Neuronal stem cell (in vitro differentiated cells): ENCODE measurements around the gene SMAD3.
"Not testable (repeated sequence)": the region's sequence is repeated elsewhere in the genome, so short reads cannot be mapped to it uniquely, and the experiment has no call there.

Experiments used
- DNase-seq: peaks from one replicate; pipeline ENCODE4 v3.0.0-alpha.2; 2013; ENCODE audit warnings: low spot score
- H2AFZ ChIP-seq: one replicate; pipeline ENCODE4 v1.6.1; 2013; ENCODE audit warnings: mild to moderate bottlenecking, low read length, inconsistent platforms
- H2AK5ac ChIP-seq: 2 replicates; pipeline ENCODE4 v1.6.1; 2013; ENCODE audit warnings: low read depth, mild to moderate bottlenecking, inconsistent platforms, low read length, moderate library complexity, mixed read lengths
- H2BK120ac ChIP-seq: 2 replicates; pipeline ENCODE4 v1.6.1; 2013; ENCODE audit warnings: low read depth, mild to moderate bottlenecking, inconsistent platforms, low read length, moderate library complexity, mixed read lengths
- H2BK12ac ChIP-seq: one replicate; pipeline ENCODE4 v1.6.1; 2013; ENCODE audit warnings: low read length, inconsistent platforms
- H2BK15ac ChIP-seq: 2 replicates; pipeline ENCODE4 v1.6.1; 2013; ENCODE audit warnings: mild to moderate bottlenecking, low read length, inconsistent platforms, mixed read lengths
- H2BK5ac ChIP-seq: one replicate; pipeline ENCODE4 v1.6.1; 2013; ENCODE audit warnings: inconsistent platforms, mild to moderate bottlenecking, low read length, moderate library complexity
- H3K14ac ChIP-seq: one replicate; pipeline ENCODE4 v1.6.1; 2013; ENCODE audit warnings: low read length, inconsistent platforms
- H3K18ac ChIP-seq: 2 replicates; pipeline ENCODE4 v1.6.1; 2013; ENCODE audit warnings: low read length, inconsistent platforms
- H3K23ac ChIP-seq: 2 replicates; pipeline ENCODE4 v1.6.1; 2013; ENCODE audit warnings: low read depth, mild to moderate bottlenecking, mixed read lengths, low read length, inconsistent platforms; ENCODE audit not compliant: poor library complexity
- H3K27ac ChIP-seq: replicated peaks from 3 replicates; pipeline ENCODE4 v1.5.1; 2013; ENCODE audit warnings: low read length, inconsistent platforms
- H3K27me3 ChIP-seq, 3 experiments: 2 replicates each; pipeline ENCODE4 v1.6.1; 2013; ENCODE audit warnings: low read length in 3 of 3, mild to moderate bottlenecking in 2 of 3, inconsistent platforms in 1 of 3, low read depth in 1 of 3, mixed read lengths in 1 of 3, moderate library complexity in 1 of 3; ENCODE audit not compliant: control insufficient read depth in 3 of 3, insufficient read depth in 3 of 3
- H3K36me3 ChIP-seq, 2 donors: replicated peaks in 1 of 2; 2 replicates each; pipeline ENCODE4 v1.6.1; 2013; ENCODE audit warnings: low read length in 2 of 2; ENCODE audit not compliant: control insufficient read depth in 2 of 2, insufficient read depth in 2 of 2
- H3K4ac ChIP-seq: 2 replicates; pipeline ENCODE4 v1.6.1; 2013; ENCODE audit warnings: inconsistent platforms, mild to moderate bottlenecking, low read length, moderate library complexity
- H3K4me1 ChIP-seq, 2 donors: 1 replicate in 1 of 2; 2 replicates in 1 of 2; pipeline ENCODE4 v1.6.1; 2013; ENCODE audit warnings: low read length in 2 of 2, low read depth in 1 of 2; ENCODE audit not compliant: control insufficient read depth in 2 of 2, insufficient read depth in 1 of 2
- H3K4me2 ChIP-seq: one replicate; pipeline ENCODE4 v1.6.1; 2013; ENCODE audit warnings: mild to moderate bottlenecking, low read length, inconsistent platforms; ENCODE audit not compliant: insufficient read depth, poor library complexity, severe bottlenecking
- H3K4me3 ChIP-seq, 2 donors: 2 replicates each; pipeline ENCODE4 v1.5.1; 2013; ENCODE audit warnings: low read length in 2 of 2, mild to moderate bottlenecking in 2 of 2, inconsistent platforms in 1 of 2, moderate library complexity in 1 of 2
- H3K79me1 ChIP-seq: one replicate; pipeline ENCODE4 v1.6.1; 2013; ENCODE audit warnings: low read depth, mild to moderate bottlenecking, inconsistent platforms, low read length, moderate library complexity
- H3K9ac ChIP-seq: one replicate; pipeline ENCODE4 v1.6.1; 2013; ENCODE audit warnings: mild to moderate bottlenecking, low read depth, low read length, inconsistent platforms; ENCODE audit not compliant: poor library complexity
- H3K9me3 ChIP-seq, 2 donors: replicated peaks in 1 of 2; 2 replicates each; pipeline versions ENCODE3 to v1.6.1; 2013; ENCODE audit warnings: low read length in 2 of 2, mild to moderate bottlenecking in 2 of 2, inconsistent platforms in 1 of 2, low read depth in 1 of 2, mixed read lengths in 1 of 2, moderate library complexity in 1 of 2; ENCODE audit not compliant: control insufficient read depth in 2 of 2, insufficient read depth in 1 of 2
- H4K8ac ChIP-seq: one replicate; pipeline ENCODE4 v1.6.1; 2013; ENCODE audit warnings: low read depth, mild to moderate bottlenecking, inconsistent platforms, low read length, moderate library complexity
- H4K91ac ChIP-seq: one replicate; pipeline ENCODE4 v1.6.1; 2013; ENCODE audit warnings: low read length, low read depth, mild to moderate bottlenecking, inconsistent platforms; ENCODE audit not compliant: poor library complexity
- WGBS, 2 donors: extraction: QIAGEN DNeasy Blood & Tissue Kit; methylation state at CpG; one replicate each; pipeline ENCODE4 v1.1.7; 2013; ENCODE audit warnings: missing lambda C conversion rate in 2 of 2, mixed read lengths in 1 of 2; ENCODE audit not compliant: insufficient read length in 2 of 2, insufficient replicate concordance in 1 of 2; ENCODE audit errors: extremely low coverage in 2 of 2; 5-methylcytosine and 5-hydroxymethylcytosine counted together

Gene SMAD3

GRCh38 chr15:67149773-67150022 is 84.3 kb downstream of the SMAD3 start:
- H3K4ac ChIP-seq, result no peak overlapping the region
- no peak for DNase-seq
- H3K18ac ChIP-seq, result no peak overlapping the region
- peaks cover 8% of the 10 kb centered on the region for H3K79me1 ChIP-seq
- H3K4me2 ChIP-seq, result no peak overlapping the region
- no peak overlapping the region for H2BK15ac ChIP-seq
- H3K23ac ChIP-seq, result no peak overlapping the region
- H3K9ac ChIP-seq, result no peak overlapping the region
- H3K27me3 ChIP-seq, result no peaks in the 10 kb centered on the region
- H3K27ac ChIP-seq, result peak overlapping the region; percentile 87
- peaks cover 40 to 55% of the 10 kb centered on the region in 2 donors for H3K4me1 ChIP-seq
- no peak overlapping the region for H4K8ac ChIP-seq
- no peak overlapping the region for H2AFZ ChIP-seq
- no peak overlapping the region for H3K14ac ChIP-seq
- H2BK120ac ChIP-seq, result no peak overlapping the region
- H3K4me3 ChIP-seq, result no peak overlapping the region
- H2BK12ac ChIP-seq, result no peak overlapping the region
- H3K36me3 ChIP-seq, result peaks cover 0 to 21% of the 10 kb centered on the region in 2 donors
- WGBS, 2 donors, result no CpG with 5 or more reads among the region's 1 CpG
- H2BK5ac ChIP-seq, result no peak overlapping the region
- H3K9me3 ChIP-seq, result no peaks in the 10 kb centered on the region
- no peak overlapping the region for H2AK5ac ChIP-seq
- no peak overlapping the region for H4K91ac ChIP-seq

DNA sequence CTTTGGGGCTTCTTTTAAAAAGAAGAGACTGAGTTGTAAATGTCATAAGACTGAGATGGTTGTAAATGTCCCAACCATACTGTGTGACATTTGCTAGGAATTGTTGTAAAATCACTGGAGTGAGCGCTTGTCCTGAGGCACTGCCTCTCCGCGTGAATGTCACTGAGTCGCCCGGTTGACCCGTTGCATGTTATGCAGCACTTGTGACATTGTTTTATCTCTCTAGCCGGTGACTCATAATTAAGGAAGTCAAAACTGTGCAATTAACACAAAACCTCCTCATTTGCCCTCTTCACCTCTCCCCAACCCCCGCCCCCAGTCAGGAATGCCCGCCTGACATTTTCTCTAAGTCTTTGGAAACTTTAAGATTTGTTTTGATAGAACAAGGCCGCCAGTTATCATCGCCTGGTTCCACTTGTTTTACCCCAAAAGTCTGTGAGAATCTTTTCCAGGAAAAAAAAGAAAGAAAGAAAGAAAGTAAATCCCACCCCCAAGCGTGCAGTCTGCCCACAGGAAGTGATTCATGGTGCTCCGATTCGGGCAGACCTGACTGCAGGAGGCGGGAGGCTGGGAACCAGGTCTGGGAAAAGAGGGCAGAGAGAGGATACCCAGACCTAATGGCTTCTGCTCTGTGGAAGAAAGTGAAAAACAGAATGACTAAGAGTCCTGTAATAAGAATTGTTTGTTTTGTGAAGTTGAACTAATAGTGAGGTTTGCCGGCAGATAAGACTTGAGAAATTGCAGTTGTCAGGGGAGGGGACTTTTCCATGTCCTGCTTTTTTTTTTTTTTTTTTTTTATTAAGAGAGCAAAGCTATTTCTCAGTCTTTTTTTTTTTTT is 84.8 kb downstream of the SMAD3 start:
- peak overlapping the region; percentile 87 for H3K27ac ChIP-seq
- peaks cover 38 to 50% of the 10 kb centered on the region in 2 donors for H3K4me1 ChIP-seq
- no peak overlapping the region for H2AK5ac ChIP-seq
- no peak overlapping the region for H2BK5ac ChIP-seq
- H2BK15ac ChIP-seq, result no peak overlapping the region
- peak; percentile 45 for DNase-seq
- peaks cover 7% of the 10 kb centered on the region for H3K79me1 ChIP-seq
- no peak overlapping the region for H3K9ac ChIP-seq
- H3K27me3 ChIP-seq, result no peaks in the 10 kb centered on the region
- no peak overlapping the region for H3K14ac ChIP-seq
- H4K91ac ChIP-seq, result no peak overlapping the region
- H3K23ac ChIP-seq, result no peak overlapping the region
- H2BK12ac ChIP-seq, result no peak overlapping the region
- H2BK120ac ChIP-seq, result no peak overlapping the region
- peak overlapping the region; percentile 28 for H2AFZ ChIP-seq
- H3K18ac ChIP-seq, result no peak overlapping the region
- peaks cover 0 to 27% of the 10 kb centered on the region in 2 donors for H3K36me3 ChIP-seq
- H3K4ac ChIP-seq, result no peak overlapping the region
- H4K8ac ChIP-seq, result no peak overlapping the region
- H3K4me3 ChIP-seq, result peak overlapping the region in 1 of 2 donors; percentile 30
- no peaks in the 10 kb centered on the region for H3K9me3 ChIP-seq
- no peak overlapping the region for H3K4me2 ChIP-seq
- no CpG with 5 or more reads among the region's 16 CpGs for WGBS, 2 donors

DNA sequence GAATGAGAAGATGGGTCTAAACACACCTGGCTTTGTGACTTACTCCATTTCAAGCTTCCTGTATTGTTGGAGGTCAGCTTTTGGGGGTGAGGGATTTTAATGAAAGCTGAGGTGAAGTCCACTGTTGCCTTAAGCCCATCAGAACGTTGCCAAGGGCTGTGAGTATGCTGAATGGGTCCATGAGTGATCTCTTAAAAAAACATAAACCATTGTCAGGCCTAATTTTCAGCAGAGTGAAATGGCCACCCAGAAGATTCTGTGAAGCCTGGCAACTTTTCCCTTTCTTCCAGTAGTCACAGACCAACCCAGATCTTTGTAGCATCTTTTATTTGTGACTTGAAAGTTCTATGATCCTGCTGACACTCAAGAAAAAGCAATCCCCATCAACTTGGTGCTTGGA is 87.0 kb downstream of the SMAD3 start:
- Histone ChIP-seq H3K4me2 (no peak overlapping the region), H3K4me3 (no peak overlapping the region), H2BK12ac (no peak overlapping the region), H3K18ac (no peak overlapping the region), H3K9ac (no peak overlapping the region), H4K8ac (no peak overlapping the region), H3K23ac (no peak overlapping the region), H3K27me3 (no peaks in the 10 kb centered on the region), H4K91ac (no peak overlapping the region), H2AFZ (no peak overlapping the region), H3K27ac (no peak overlapping the region), H3K4ac (no peak overlapping the region), H2AK5ac (no peak overlapping the region), H2BK5ac (no peak overlapping the region), H2BK120ac (no peak overlapping the region), H3K36me3 (peaks cover 0 to 37% of the 10 kb centered on the region in 2 donors), H3K9me3 (peaks cover 3% of the 10 kb centered on the region in 2 donors), H2BK15ac (no peak overlapping the region), H3K14ac (no peak overlapping the region), H3K79me1 (peaks cover 7% of the 10 kb centered on the region), H3K4me1 (peaks cover 22 to 29% of the 10 kb centered on the region in 2 donors)
- WGBS, 2 donors, result no CpG with 5 or more reads among the region's 1 CpG
- DNase-seq, result no peak

GRCh38 chr15:67153044-67153443 is 87.6 kb downstream of the SMAD3 start:
- H3K4ac ChIP-seq, H3K4me3 ChIP-seq, H3K18ac ChIP-seq, H3K14ac ChIP-seq, H4K8ac ChIP-seq, H2AK5ac ChIP-seq, H3K4me2 ChIP-seq, H2BK120ac ChIP-seq, H2AFZ ChIP-seq, H3K9ac ChIP-seq, DNase-seq, H2BK15ac ChIP-seq, H2BK5ac ChIP-seq, H3K27me3 ChIP-seq, H4K91ac ChIP-seq, H3K9me3 ChIP-seq, H3K27ac ChIP-seq, H3K23ac ChIP-seq, H3K79me1 ChIP-seq, H2BK12ac ChIP-seq: not testable (repeated sequence)
- H3K4me1 ChIP-seq, result peaks cover 19 to 23% of the 10 kb centered on the region in 2 donors
- H3K36me3 ChIP-seq, result peaks cover 0 to 37% of the 10 kb centered on the region in 2 donors
- WGBS, 2 donors, result no CpG with 5 or more reads among the region's 6 CpGs
